H9 (cell line): ENCODE results near the gene CTU1. TPM values are rescaled to one million over a fixed set of nuclear protein-coding genes. Genes with fewer than 3 reads are reported as not detected.

Experiments
- DNase-seq: peaks from one replicate; pipeline ENCODE4 v3.0.0-alpha.2; 2017
- H2AFZ ChIP-seq: one replicate; pipeline ENCODE4 v1.6.1; 2013; ENCODE audit warnings: mild to moderate bottlenecking, low read length, control low read depth, moderate library complexity
- H2AK5ac ChIP-seq: 2 replicates; pipeline ENCODE4 v1.6.1; 2013; ENCODE audit warnings: low read length, control low read depth, mixed read lengths; ENCODE audit not compliant: insufficient read length
- H2BK120ac ChIP-seq: one replicate; pipeline ENCODE4 v1.6.1; 2013; ENCODE audit warnings: low read depth, mild to moderate bottlenecking, low read length, control low read depth, inconsistent platforms; ENCODE audit not compliant: poor library complexity, severe bottlenecking
- H2BK12ac ChIP-seq: 2 replicates; pipeline ENCODE4 v1.6.1; 2013; ENCODE audit warnings: low read length, control low read depth, mixed read lengths, low read depth; ENCODE audit not compliant: insufficient read length
- H2BK15ac ChIP-seq: 2 replicates; pipeline ENCODE4 v1.6.1; 2013; ENCODE audit warnings: low read depth, low read length, control low read depth
- H2BK20ac ChIP-seq: one replicate; pipeline ENCODE4 v1.6.1; 2013; ENCODE audit warnings: low read depth, mild to moderate bottlenecking, low read length, control low read depth, inconsistent platforms; ENCODE audit not compliant: poor library complexity, severe bottlenecking
- H2BK5ac ChIP-seq: 2 replicates; pipeline ENCODE4 v1.6.1; 2013; ENCODE audit warnings: low read length, control low read depth, mixed read lengths; ENCODE audit not compliant: insufficient read length
- H3K14ac ChIP-seq: 2 replicates; pipeline ENCODE4 v1.6.1; 2013; ENCODE audit warnings: low read length, control low read depth; ENCODE audit not compliant: insufficient read depth
- H3K18ac ChIP-seq: 2 replicates; pipeline ENCODE4 v1.6.1; 2013; ENCODE audit warnings: low read depth, mild to moderate bottlenecking, mixed read lengths, low read length, control low read depth; ENCODE audit not compliant: insufficient read length
- H3K23ac ChIP-seq: 2 replicates; pipeline ENCODE4 v1.6.1; 2013; ENCODE audit warnings: low read length, control low read depth, mixed read lengths, low read depth; ENCODE audit not compliant: insufficient read length
- H3K23me2 ChIP-seq: 2 replicates; pipeline ENCODE4 v1.6.1; 2013; ENCODE audit warnings: low read depth, mild to moderate bottlenecking, mixed read lengths, low read length, control low read depth; ENCODE audit not compliant: insufficient read length, poor library complexity, severe bottlenecking
- H3K27ac ChIP-seq: 2 replicates; pipeline ENCODE4 v1.5.1; 2013; ENCODE audit warnings: low read length, control low read depth, mixed read lengths, low read depth; ENCODE audit not compliant: insufficient read length
- H3K27me3 ChIP-seq: 2 replicates; pipeline ENCODE4 v1.6.1; 2013; ENCODE audit warnings: low read length, control low read depth, inconsistent platforms; ENCODE audit not compliant: insufficient read depth
- H3K4ac ChIP-seq: 2 replicates; pipeline ENCODE4 v1.6.1; 2013; ENCODE audit warnings: low read depth, mild to moderate bottlenecking, control low read depth, inconsistent platforms, low read length, moderate library complexity
- H3K4me1 ChIP-seq: 2 replicates; pipeline ENCODE4 v1.6.1; 2013; ENCODE audit warnings: low read length, control low read depth, inconsistent platforms; ENCODE audit not compliant: insufficient read depth
- H3K4me2 ChIP-seq: 2 replicates; pipeline ENCODE4 v1.6.1; 2013; ENCODE audit warnings: low read length, control low read depth, mixed read lengths; ENCODE audit not compliant: insufficient read length, insufficient read depth
- H3K56ac ChIP-seq: 2 replicates; pipeline ENCODE4 v1.6.1; 2013; ENCODE audit warnings: low read depth, mild to moderate bottlenecking, mixed read lengths, low read length, control low read depth; ENCODE audit not compliant: insufficient read length
- H3K79me1 ChIP-seq: 2 replicates; pipeline ENCODE4 v1.6.1; 2013; ENCODE audit warnings: low read depth, mild to moderate bottlenecking, moderate library complexity, low read length, control low read depth, inconsistent platforms; ENCODE audit not compliant: insufficient read depth, poor library complexity, severe bottlenecking
- H3K79me2 ChIP-seq: 2 replicates; pipeline ENCODE4 v1.6.1; 2013; ENCODE audit warnings: low read length, control low read depth, inconsistent platforms; ENCODE audit not compliant: insufficient read depth
- H3K9ac ChIP-seq: 2 replicates; pipeline ENCODE4 v1.6.1; 2013; ENCODE audit warnings: low read length, control low read depth, mixed read lengths; ENCODE audit not compliant: insufficient read length; ENCODE audit errors: extremely low read depth
- H3K9me3 ChIP-seq: one replicate; pipeline ENCODE4 v1.6.1; 2013; ENCODE audit warnings: low read depth, low read length, inconsistent platforms; ENCODE audit not compliant: control insufficient read depth
- H3T11ph ChIP-seq: one replicate; pipeline ENCODE4 v1.6.1; 2013; ENCODE audit warnings: mild to moderate bottlenecking, low read length, control low read depth, inconsistent platforms
- H4K20me1 ChIP-seq: one replicate; pipeline ENCODE4 v1.6.1; 2013; ENCODE audit not compliant: control insufficient read depth, insufficient read length, insufficient read depth
- H4K5ac ChIP-seq: 2 replicates; pipeline ENCODE4 v1.6.1; 2013; ENCODE audit warnings: low read depth, mild to moderate bottlenecking, mixed read lengths, low read length, control low read depth; ENCODE audit not compliant: insufficient read length
- H4K8ac ChIP-seq: replicated peaks from 2 replicates; pipeline ENCODE4 v1.6.1; 2013; ENCODE audit warnings: low read length, control low read depth, mixed read lengths, low read depth; ENCODE audit not compliant: insufficient read length
- H4K91ac ChIP-seq: 2 replicates; pipeline ENCODE4 v1.6.1; 2013; ENCODE audit warnings: low read depth, mild to moderate bottlenecking, moderate library complexity, mixed read lengths, low read length, control low read depth; ENCODE audit not compliant: insufficient read length
- H3K27ac Mint-ChIP-seq, 3 experiments: 2 replicates in 2 of 3; 3 replicates in 1 of 3; pipeline ENCODE4 v1.8.0; 2020 to 2021; ENCODE audit warnings: mixed read lengths in 3 of 3, mild to moderate bottlenecking in 1 of 3, moderate library complexity in 1 of 3
- H3K27me3 Mint-ChIP-seq: 2 replicates; pipeline ENCODE4 v1.8.0; 2021; ENCODE audit warnings: low read depth, mild to moderate bottlenecking, moderate library complexity, mixed read lengths
- H3K36me3 Mint-ChIP-seq, 3 experiments: 2 replicates in 2 of 3; 3 replicates in 1 of 3; pipeline ENCODE4 v1.8.0; 2020 to 2021; ENCODE audit warnings: low read depth in 3 of 3, mixed read lengths in 3 of 3; ENCODE audit not compliant: insufficient read depth in 1 of 3
- H3K4me1 Mint-ChIP-seq, 2 experiments: 2 replicates each; pipeline ENCODE4 v1.8.0; 2020; ENCODE audit warnings: mixed read lengths in 2 of 2
- H3K4me3 Mint-ChIP-seq, 2 experiments: 2 replicates in 1 of 2; 3 replicates in 1 of 2; pipeline ENCODE4 v1.8.0; 2020 to 2021; ENCODE audit warnings: mild to moderate bottlenecking in 2 of 2, mixed read lengths in 2 of 2, moderate library complexity in 1 of 2
- H3K9me3 Mint-ChIP-seq, 2 experiments: 2 replicates in 1 of 2; 3 replicates in 1 of 2; pipeline ENCODE4 v1.8.0; 2020; ENCODE audit warnings: mild to moderate bottlenecking in 2 of 2, mixed read lengths in 2 of 2, moderate library complexity in 1 of 2
- WGBS: extraction: QIAGEN DNeasy Blood & Tissue Kit; methylation state at CpG from one replicate; pipeline ENCODE4 v1.1.7; 2013; ENCODE audit warnings: missing lambda C conversion rate, low lambda C conversion rate, mixed read lengths; ENCODE audit not compliant: insufficient read length; ENCODE audit errors: extremely low coverage; 5-methylcytosine and 5-hydroxymethylcytosine counted together
- total RNA-seq: library from RNA; stranded (reverse); gene quantifications from 2 replicates; pipeline ENCODE4 v1.2.1, GENCODE V29; 2021
- TF ChIP-seq, protein P1 (sequence below): fragments of 200-600 bp; sonication (generic); conservative IDR thresholded peaks from 3 replicates; pipeline ENCODE4 v1.8.0; 2021; ENCODE audit warnings: antibody characterized with exemption, mild to moderate bottlenecking

Gene CTU1
- total RNA-seq, 1 experiment from 2014 or later: 8.8 TPM

DNA sequence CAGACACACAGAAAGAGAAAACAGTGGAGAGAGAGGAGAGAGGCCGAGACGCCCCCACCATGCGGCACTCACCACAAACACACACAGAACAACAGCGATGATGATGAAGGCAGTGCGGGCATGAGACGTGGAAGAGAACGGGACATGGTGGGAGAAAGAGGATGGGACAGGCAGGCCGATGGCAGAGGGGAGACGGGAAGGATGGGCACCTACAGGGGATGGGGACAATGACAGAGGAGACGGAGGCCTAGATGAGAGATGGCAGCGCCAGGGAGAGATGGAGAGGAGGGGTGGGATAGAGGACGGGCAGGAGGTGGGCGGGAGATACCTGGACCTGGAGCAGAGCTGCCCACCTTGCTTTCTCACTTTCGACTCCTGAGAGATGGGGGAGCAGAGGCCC lies 24.4 kb downstream of the CTU1 start:
- no CpG with 5 or more reads among the region's 14 CpGs for WGBS
- H2AK5ac ChIP-seq: no peak overlapping the region
- no peak overlapping the region for H3K18ac ChIP-seq
- no peak overlapping the region for H3K56ac ChIP-seq
- no peak overlapping the region for H2BK20ac ChIP-seq
- no peak overlapping the region for H3K14ac ChIP-seq
- no peaks in the 10 kb centered on the region for H3K9me3 Mint-ChIP-seq
- no peak overlapping the region for H2BK120ac ChIP-seq
- H4K8ac ChIP-seq: no peak overlapping the region
- no peaks in the 10 kb centered on the region for H3K36me3 Mint-ChIP-seq
- H3K23me2 ChIP-seq: no peaks in the 10 kb centered on the region
- peaks cover 17% of the 10 kb centered on the region for H3K27me3 Mint-ChIP-seq
- H2BK5ac ChIP-seq: no peak overlapping the region
- DNase-seq: no peak
- H3K27me3 ChIP-seq: no peaks in the 10 kb centered on the region; the same call in 1 of the 2 replicates
- no peak overlapping the region; a peak in 1 of 7 replicates for H3K27ac Mint-ChIP-seq
- H4K91ac ChIP-seq: no peak overlapping the region
- no peak overlapping the region for H3K4me3 Mint-ChIP-seq
- H3K79me1 ChIP-seq: no peaks in the 10 kb centered on the region
- H3K4me1 ChIP-seq: peaks cover 2% of the 10 kb centered on the region; the same call in 1 of the 2 replicates
- no peak overlapping the region for H2BK15ac ChIP-seq
- no peak overlapping the region for H3T11ph ChIP-seq
- no peak overlapping the region for H3K4me2 ChIP-seq
- no peak overlapping the region for H2BK12ac ChIP-seq
- H4K5ac ChIP-seq: no peak overlapping the region
- no peak overlapping the region for H3K27ac ChIP-seq
- no peaks in the 10 kb centered on the region for H4K20me1 ChIP-seq
- no peaks in the 10 kb centered on the region for H3K9me3 ChIP-seq
- H3K9ac ChIP-seq: no peak overlapping the region
- H3K23ac ChIP-seq: no peak overlapping the region
- TF ChIP-seq, protein P1, sequence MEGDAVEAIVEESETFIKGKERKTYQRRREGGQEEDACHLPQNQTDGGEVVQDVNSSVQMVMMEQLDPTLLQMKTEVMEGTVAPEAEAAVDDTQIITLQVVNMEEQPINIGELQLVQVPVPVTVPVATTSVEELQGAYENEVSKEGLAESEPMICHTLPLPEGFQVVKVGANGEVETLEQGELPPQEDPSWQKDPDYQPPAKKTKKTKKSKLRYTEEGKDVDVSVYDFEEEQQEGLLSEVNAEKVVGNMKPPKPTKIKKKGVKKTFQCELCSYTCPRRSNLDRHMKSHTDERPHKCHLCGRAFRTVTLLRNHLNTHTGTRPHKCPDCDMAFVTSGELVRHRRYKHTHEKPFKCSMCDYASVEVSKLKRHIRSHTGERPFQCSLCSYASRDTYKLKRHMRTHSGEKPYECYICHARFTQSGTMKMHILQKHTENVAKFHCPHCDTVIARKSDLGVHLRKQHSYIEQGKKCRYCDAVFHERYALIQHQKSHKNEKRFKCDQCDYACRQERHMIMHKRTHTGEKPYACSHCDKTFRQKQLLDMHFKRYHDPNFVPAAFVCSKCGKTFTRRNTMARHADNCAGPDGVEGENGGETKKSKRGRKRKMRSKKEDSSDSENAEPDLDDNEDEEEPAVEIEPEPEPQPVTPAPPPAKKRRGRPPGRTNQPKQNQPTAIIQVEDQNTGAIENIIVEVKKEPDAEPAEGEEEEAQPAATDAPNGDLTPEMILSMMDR: no peak
- H3K4ac ChIP-seq: no peak overlapping the region
- H2AFZ ChIP-seq: no peak overlapping the region
- peaks cover 22 to 29% of the 10 kb centered on the region in 2 experiments for H3K4me1 Mint-ChIP-seq
- no peaks in the 10 kb centered on the region for H3K79me2 ChIP-seq
